Endothelial cell of umbilical vein (primary cell): ENCODE measurements around the gene NUP35. TPM values are rescaled to one million over a fixed set of nuclear protein-coding genes. Genes with fewer than 3 reads are reported as not detected.

Experiments
- BruUV-seq: library from RNA; stranded (reverse); fragments of 400-500 nt; replicated peaks from 2 replicates; lab custom pipeline; 2021; lab: Mats Ljungman, UMichigan
- CTCF ChIA-PET: fragments of 300-600, 350-600 bp; sonication (Branson Sonifier 250); formaldehyde crosslinking; loops from one replicate; lab custom pipeline; 2021; ENCODE audit warnings: antibody characterized with exemption, inconsistent platforms; lab: Charles Lee
- POLR2A ChIA-PET: fragments of 300-600, 350-600 bp; sonication (Branson Sonifier 250); formaldehyde crosslinking; loops from one replicate; lab custom pipeline; 2021; ENCODE audit warnings: antibody characterized with exemption, inconsistent platforms; lab: Charles Lee
- DNase-seq: peaks from one replicate; pipeline ENCODE4 v3.0.0-alpha.2; 2011; ENCODE audit warnings: low read depth, low spot score
- FAIRE-seq: peaks from 2 replicates; lab custom pipeline; 2011; peaks lifted over from hg19 to GRCh38; lab: Jason Lieb, UNC
- H2AFZ ChIP-seq: 2 replicates; pipeline ENCODE4 v1.6.0; 2012; ENCODE audit warnings: low read depth, low read length, control low read depth, inconsistent platforms
- H3K27ac ChIP-seq: 2 replicates; pipeline ENCODE4 v1.5.1; 2011; ENCODE audit warnings: low read depth, mild to moderate bottlenecking, control low read depth, low read length, moderate library complexity; ENCODE audit not compliant: insufficient read depth
- H3K27me3 ChIP-seq, 2 experiments: 2 replicates each; pipeline versions ENCODE4 v1.6.0 to v1.6.1; 2011; ENCODE audit warnings: low read length in 2 of 2, mixed read lengths in 1 of 2; ENCODE audit not compliant: control insufficient read depth in 2 of 2, insufficient read depth in 2 of 2
- H3K36me3 ChIP-seq, 2 experiments: 2 replicates in 1 of 2; 3 replicates in 1 of 2; pipeline ENCODE4 v1.5.1; 2011; ENCODE audit warnings: low read length in 2 of 2, mild to moderate bottlenecking in 1 of 2, moderate library complexity in 1 of 2; ENCODE audit not compliant: control insufficient read depth in 2 of 2, insufficient read depth in 2 of 2; ENCODE audit errors: extremely low read depth in 1 of 2
- H3K4me1 ChIP-seq: 3 replicates; pipeline ENCODE4 v1.5.1; 2011; ENCODE audit warnings: mild to moderate bottlenecking, low read length; ENCODE audit not compliant: control insufficient read depth, insufficient read depth; ENCODE audit errors: extremely low read depth
- H3K4me2 ChIP-seq: 2 replicates; pipeline ENCODE4 v1.6.1; 2011; ENCODE audit warnings: low read length, control low read depth, mixed read lengths; ENCODE audit not compliant: insufficient read depth
- H3K4me3 ChIP-seq, 3 experiments: fragments of 200-600 bp in 1 of 3; sonication (generic), shearing (Covaris generic) in 1 of 3; replicated peaks in 1 of 3; 2 replicates each; pipeline ENCODE4 v1.5.1; 2011 to 2016; ENCODE audit warnings: control low read depth in 3 of 3, low read length in 3 of 3, mild to moderate bottlenecking in 2 of 3, inconsistent platforms in 1 of 3, low read depth in 1 of 3, moderate library complexity in 1 of 3; ENCODE audit not compliant: insufficient read depth in 1 of 3
- H3K79me2 ChIP-seq: 2 replicates; pipeline ENCODE4 v1.6.0; 2012; ENCODE audit warnings: low read length, inconsistent platforms; ENCODE audit not compliant: control insufficient read depth, insufficient read depth
- H3K9ac ChIP-seq: replicated peaks from 2 replicates; pipeline ENCODE3; 2011; ENCODE audit warnings: low read length, control low read depth; ENCODE audit not compliant: insufficient read depth; ENCODE audit errors: extremely low read depth
- H3K9me1 ChIP-seq: replicated peaks from 3 replicates; pipeline ENCODE4 v1.6.0; 2011; ENCODE audit warnings: mild to moderate bottlenecking, low read length; ENCODE audit not compliant: control insufficient read depth, insufficient read depth; ENCODE audit errors: extremely low read depth
- H3K9me3 ChIP-seq: replicated peaks from 2 replicates; pipeline ENCODE4 v1.5.1; 2012; ENCODE audit warnings: low read length, inconsistent platforms; ENCODE audit not compliant: control insufficient read depth, insufficient read depth
- H4K20me1 ChIP-seq: replicated peaks from 2 replicates; pipeline ENCODE3; 2011; ENCODE audit warnings: mild to moderate bottlenecking, low read length; ENCODE audit not compliant: control insufficient read depth, insufficient read depth; ENCODE audit errors: extremely low read depth
- EZH2 ChIP-seq: IDR thresholded peaks from 2 replicates; pipeline ENCODE4 v1.6.1; 2012; ENCODE audit warnings: borderline replicate concordance, low read depth, mild to moderate bottlenecking, moderate library complexity, low read length, inconsistent platforms; ENCODE audit not compliant: severe bottlenecking
- JUN ChIP-seq: IDR thresholded peaks from 2 replicates; pipeline ENCODE4 v1.6.1; 2011; ENCODE audit warnings: borderline replicate concordance, low read depth; ENCODE audit not compliant: insufficient read length, insufficient read depth
- MAX ChIP-seq: IDR thresholded peaks from 2 replicates; pipeline ENCODE4 v1.6.1; 2011; ENCODE audit not compliant: insufficient read depth, insufficient read length
- MYC ChIP-seq: IDR thresholded peaks from one replicate; pipeline ENCODE4 v1.6.1; 2011; ENCODE audit warnings: mild to moderate bottlenecking, low read depth, low read length
- POLR2A ChIP-seq: IDR thresholded peaks from 2 replicates; pipeline ENCODE4 v1.6.1; 2012; ENCODE audit warnings: low read depth, mild to moderate bottlenecking, control low read depth, low read length
- POLR2AphosphoS5 ChIP-seq: IDR thresholded peaks from 2 replicates; pipeline ENCODE4 v1.6.1; 2012; ENCODE audit warnings: low read depth, mild to moderate bottlenecking, control low read depth, low read length, moderate library complexity; ENCODE audit not compliant: insufficient read depth
- dilution Hi-C: fragments of 300-500 bp; cut with MboI; formaldehyde crosslinking; loops from one replicate; pipeline ENCODE4 v1.15.0; 2019; ENCODE audit warnings: low sequenced_read_pairs; ENCODE audit not compliant: extremely low pct_ligation_motif_present
- intact Hi-C: fragments of 100-400 bp; cut with micrococcal nuclease; formaldehyde crosslinking; loops from one replicate; pipeline ENCODE4 v1.10.0; 2022
- polyA plus RNA-seq, 4 experiments: library from polyadenylated mRNA; depleted of rRNA in 3 of 4; stranded (reverse) in 3 of 4; unstranded in 1 of 4; fragments of >200 nt; gene quantifications; 2 replicates each; pipeline versions ENCODE4 v1.2.1 to v1.2.3, GENCODE V29; 2011 to 2012; ENCODE audit warnings: missing spikeins in 1 of 4
- total RNA-seq: library from RNA; stranded (reverse); gene quantifications from 2 replicates; pipeline ENCODE4 v1.2.3, GENCODE V29; 2021

The NUP35 gene
- total and polyA plus RNA-seq, 2 donors (not counting 3 experiments of a cell fraction or from before 2014, with no cell fraction given), result 8.4 to 22.1 TPM

DNA sequence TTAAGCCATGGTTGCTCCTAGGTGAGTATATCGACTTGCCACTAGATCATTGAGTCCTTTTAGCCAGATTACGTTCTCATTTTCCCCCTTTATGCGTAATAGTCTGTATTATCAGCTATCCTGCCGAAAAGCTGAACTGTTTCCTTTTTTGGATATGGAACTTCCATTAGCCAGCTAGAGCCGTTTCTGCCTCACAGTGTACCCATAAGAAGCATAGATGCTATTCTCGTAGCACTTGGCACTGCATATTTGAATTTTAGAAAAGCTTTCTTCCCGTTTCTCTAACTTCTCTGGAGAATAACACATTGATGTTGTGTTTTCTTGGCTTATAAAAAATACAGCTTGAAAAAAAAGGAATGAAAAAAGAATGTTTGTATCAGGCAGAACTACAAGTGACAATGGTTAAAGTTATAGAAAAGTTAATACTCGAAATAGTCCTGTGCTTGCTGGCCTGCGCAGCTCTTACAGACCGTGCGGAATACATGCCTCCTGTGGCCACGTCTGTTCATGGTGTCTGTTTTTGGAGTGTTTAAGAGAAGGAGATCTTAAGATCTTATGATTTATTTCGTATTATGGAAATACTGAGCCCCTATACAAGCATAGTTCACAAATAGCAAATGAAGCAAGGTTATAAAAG lies 45.0 kb upstream of the NUP35 start:
- POLR2A ChIA-PET, result no interaction called here
- TSS peak; percentile 92 for BruUV-seq
- dilution Hi-C loops, result no loop called here

GRCh38 chr2:183081911-183082310 lies 42.3 kb upstream of the NUP35 start:
- Histone ChIP-seq H3K9me3 (no peaks in the 10 kb centered on the region), H3K4me3 (no peak overlapping the region), H3K9ac (no peak overlapping the region), H3K36me3 (no peaks in the 10 kb centered on the region), H3K9me1 (no peaks in the 10 kb centered on the region), H3K4me2 (no peak overlapping the region), H2AFZ (no peak overlapping the region), H4K20me1 (no peaks in the 10 kb centered on the region), H3K27ac (no peak overlapping the region), H3K27me3 (no peaks in the 10 kb centered on the region), H3K4me1 (peaks cover 12% of the 10 kb centered on the region), H3K79me2 (no peaks in the 10 kb centered on the region)
- TF ChIP-seq POLR2A, result no peak
- no peak for TF ChIP-seq POLR2AphosphoS5
- no peak for TF ChIP-seq MAX
- TF ChIP-seq EZH2, result no peak
- intact Hi-C loops, result no loop called here
- ChIA-PET POLR2A (no interaction called here), CTCF (no interaction called here)
- BruUV-seq, result no TSS peak
- DNase-seq, result no peak
- FAIRE-seq, result no peak
- dilution Hi-C loops, result no loop called here

More for the DNA sequence above, 45.0 kb upstream of the NUP35 start:
- intact Hi-C loops, result loop anchor here (5.0 kb wide), 1 partner anchor 163 kb away; no protein-coding TSS in a partner anchor
- peaks cover 12% of the 10 kb centered on the region for H3K4me1 ChIP-seq
- H3K4me3 ChIP-seq, result peak overlapping the region; percentile 65 to 97 (median 89)
- peak overlapping the region; percentile 92 for H3K4me2 ChIP-seq
- DNase-seq (no peak), FAIRE-seq (no peak)
- peak overlapping the region; percentile 88 for H3K9ac ChIP-seq
- peak overlapping the region; percentile 99 for H2AFZ ChIP-seq
- no peaks in the 10 kb centered on the region for H3K9me3 ChIP-seq
- H4K20me1 ChIP-seq, result no peaks in the 10 kb centered on the region
- H3K27ac ChIP-seq, result peak overlapping the region; percentile 79
- CTCF ChIA-PET, result interaction anchor here (0.7 to 2.0 kb wide), 10 partner anchors 9 to 170 kb away, joined by 3 to 20 read pairs (median 4); no protein-coding TSS in a partner anchor
- no peaks in the 10 kb centered on the region for H3K79me2 ChIP-seq
- no peaks in the 10 kb centered on the region for H3K36me3 ChIP-seq
- no peaks in the 10 kb centered on the region for H3K9me1 ChIP-seq
- peaks cover 17 to 19% of the 10 kb centered on the region in 2 experiments for H3K27me3 ChIP-seq
- TF ChIP-seq EZH2 (no peak), POLR2AphosphoS5 (no peak), JUN (no peak), MYC (no peak)
